Osteoblast (primary cell): ENCODE measurements around the gene DLD. TPM values are rescaled to one million over a fixed set of nuclear protein-coding genes. Genes with fewer than 3 reads are reported as not detected.

Experiments
- DNase-seq: peaks from one replicate; pipeline ENCODE4 v3.0.0; 2011; ENCODE audit warnings: low spot score, mixed read lengths; ENCODE audit not compliant: insufficient read length; ENCODE audit errors: missing footprints
- H2AFZ ChIP-seq: 2 replicates; pipeline ENCODE4 v1.6.0; 2011; ENCODE audit warnings: mild to moderate bottlenecking, low read length
- H3K27ac ChIP-seq: 2 replicates; pipeline ENCODE4 v1.5.1; 2011; ENCODE audit warnings: mild to moderate bottlenecking, low read depth, low read length, moderate library complexity
- H3K27me3 ChIP-seq: 2 replicates; pipeline ENCODE4 v1.6.0; 2012; ENCODE audit warnings: mild to moderate bottlenecking, control low read depth, inconsistent platforms, low read length, moderate library complexity; ENCODE audit not compliant: insufficient read depth
- H3K36me3 ChIP-seq: 2 replicates; pipeline ENCODE4 v1.5.1; 2011; ENCODE audit warnings: mild to moderate bottlenecking, low read length, control low read depth, moderate library complexity; ENCODE audit not compliant: insufficient read depth
- H3K4me1 ChIP-seq: 2 replicates; pipeline ENCODE4 v1.5.1; 2011; ENCODE audit warnings: mild to moderate bottlenecking, low read length, control low read depth, moderate library complexity; ENCODE audit not compliant: insufficient read depth
- H3K4me2 ChIP-seq: 2 replicates; pipeline ENCODE4 v1.6.0; 2011; ENCODE audit warnings: mild to moderate bottlenecking, low read length; ENCODE audit not compliant: insufficient read depth
- H3K4me3 ChIP-seq: fragments of 200-600 bp; sonication (generic); 3 replicates; pipeline ENCODE4 v1.5.1; 2012; ENCODE audit warnings: mild to moderate bottlenecking, low read length, inconsistent platforms; ENCODE audit not compliant: insufficient read depth
- H3K79me2 ChIP-seq: 2 replicates; pipeline ENCODE4 v1.6.0; 2012; ENCODE audit warnings: mild to moderate bottlenecking, low read length, control low read depth, inconsistent platforms; ENCODE audit not compliant: insufficient read depth
- H3K9me3 ChIP-seq: 2 replicates; pipeline ENCODE4 v1.5.1; 2011; ENCODE audit warnings: low read depth, low read length, control low read depth
- H4K20me1 ChIP-seq: 2 replicates; pipeline ENCODE4 v1.6.0; 2012; ENCODE audit warnings: mild to moderate bottlenecking, low read length, control low read depth; ENCODE audit not compliant: insufficient read depth
- CTCF ChIP-seq: IDR thresholded peaks from 2 replicates; pipeline ENCODE4 v1.5.1; 2011; ENCODE audit warnings: mild to moderate bottlenecking, low read depth, low read length, moderate library complexity; ENCODE audit errors: extremely low read depth
- total RNA-seq: library from RNA; depleted of rRNA; stranded (reverse); fragments of >200 nt; gene quantifications from 2 replicates; pipeline ENCODE4 v1.2.3, GENCODE V29; 2012

DLD gene
- total RNA-seq = 53.6 and 55.4 TPM in 2 replicates

DNA sequence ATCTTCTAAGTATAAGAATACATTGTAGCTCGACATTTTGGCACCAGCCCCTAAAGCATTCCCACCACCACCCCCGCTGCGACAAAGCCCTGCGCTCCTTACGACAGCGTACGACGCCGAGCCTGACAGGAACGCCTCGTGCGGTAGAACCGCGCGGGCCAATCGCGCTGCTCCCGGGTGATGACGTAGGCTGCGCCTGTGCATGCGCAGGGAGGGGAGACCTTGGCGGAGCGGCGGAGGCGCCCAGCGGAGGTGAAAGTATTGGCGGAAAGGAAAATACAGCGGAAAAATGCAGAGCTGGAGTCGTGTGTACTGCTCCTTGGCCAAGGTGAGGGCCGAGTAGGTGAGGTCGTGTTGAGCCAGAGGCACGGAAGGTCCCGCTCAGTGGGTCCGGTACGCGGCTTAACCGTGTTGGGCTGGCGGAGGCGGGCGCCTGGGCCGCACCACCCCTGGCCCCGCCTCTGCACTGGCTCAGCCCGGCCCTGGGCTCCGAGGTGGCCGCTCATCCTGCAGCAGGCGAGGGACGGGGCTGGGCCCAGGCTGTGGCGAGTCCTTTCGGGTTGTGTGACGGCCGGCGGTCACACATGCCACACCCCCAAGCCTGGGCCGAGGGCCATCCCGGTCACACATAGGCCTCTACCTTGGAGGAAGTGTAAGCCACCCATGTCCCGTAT is at the start of gene DLD:
Gene DLD (plus strand): TSS at position 222 of the 674 bp plus-strand sequence. CDS start 68 bp downstream, at position 290.
- peak within 1 kb of the TSS; percentile 95 for H3K27ac ChIP-seq
- no peaks in the 10 kb centered on the region for H3K9me3 ChIP-seq
- peak within 1 kb of the TSS; percentile 92 for H3K4me3 ChIP-seq
- H3K4me1 ChIP-seq = peaks cover 23% of the 10 kb centered on the region
- peak within 1 kb of the TSS; percentile 99 for H3K4me2 ChIP-seq
- H3K36me3 ChIP-seq = peaks cover 19% of the 10 kb centered on the region
- peaks cover under 1% of the 10 kb centered on the region for H3K27me3 ChIP-seq
- DNase-seq = peak; percentile 97
- H3K79me2 ChIP-seq = peaks cover 51% of the 10 kb centered on the region
- TF ChIP-seq CTCF = no peak
- H2AFZ ChIP-seq = peak within 1 kb of the TSS; percentile 98
- H4K20me1 ChIP-seq = peaks cover 23% of the 10 kb centered on the region

DNA sequence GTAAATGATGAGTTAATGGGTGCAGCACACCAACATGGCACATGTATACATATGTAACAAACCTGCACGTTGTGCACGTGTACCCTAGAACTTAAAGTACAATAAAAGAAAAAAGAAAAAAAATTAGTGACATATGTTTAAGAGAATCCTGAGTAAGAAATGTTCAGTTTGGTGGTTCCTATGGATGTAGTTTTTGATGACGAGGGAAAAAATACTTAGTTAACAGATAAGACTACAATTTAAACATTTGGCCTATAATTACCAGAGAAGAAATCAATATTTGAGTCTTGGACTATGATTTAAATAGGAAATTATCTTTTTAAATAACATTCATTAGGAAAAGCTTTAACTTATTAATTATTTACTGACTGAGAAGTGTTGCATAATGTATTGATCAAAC is 48.8 kb upstream of the DLD start:
- H4K20me1 ChIP-seq = no peaks in the 10 kb centered on the region
- DNase-seq = no peak
- H3K4me3 ChIP-seq = no peak overlapping the region
- H3K4me1 ChIP-seq = no peaks in the 10 kb centered on the region
- H3K27me3 ChIP-seq = peaks cover 9% of the 10 kb centered on the region
- no peaks in the 10 kb centered on the region for H3K79me2 ChIP-seq
- H3K9me3 ChIP-seq = no peaks in the 10 kb centered on the region
- TF ChIP-seq CTCF = no peak
- no peak overlapping the region for H2AFZ ChIP-seq
- no peak overlapping the region for H3K4me2 ChIP-seq
- no peak overlapping the region for H3K27ac ChIP-seq
- no peaks in the 10 kb centered on the region for H3K36me3 ChIP-seq

DNA sequence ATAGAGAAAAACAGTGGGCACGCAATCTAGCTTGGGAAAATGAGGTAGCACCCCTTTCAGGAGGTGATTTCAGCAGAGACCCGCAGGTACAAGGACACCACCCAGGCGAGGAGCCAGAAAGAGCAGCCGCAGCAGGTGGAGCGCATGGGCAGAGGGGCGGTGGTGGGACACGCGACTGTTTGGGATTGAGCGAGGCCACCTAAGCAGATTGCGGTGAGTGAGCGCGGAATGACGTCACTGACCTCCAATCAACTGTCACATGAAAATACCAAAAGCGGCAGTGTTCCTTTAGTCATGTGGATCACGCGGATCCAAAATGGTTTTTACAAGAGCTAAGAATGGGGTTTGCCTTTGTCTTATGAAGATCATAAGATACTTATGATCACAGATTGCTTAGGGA is 47.8 kb upstream of the DLD start:
- Histone ChIP-seq H3K79me2 (no peaks in the 10 kb centered on the region), H3K4me2 (no peak overlapping the region), H3K9me3 (no peaks in the 10 kb centered on the region), H3K27me3 (peaks cover 9% of the 10 kb centered on the region), H3K36me3 (no peaks in the 10 kb centered on the region), H3K4me1 (no peaks in the 10 kb centered on the region), H3K4me3 (no peak overlapping the region), H3K27ac (no peak overlapping the region), H4K20me1 (no peaks in the 10 kb centered on the region), H2AFZ (no peak overlapping the region)
- no peak for TF ChIP-seq CTCF
- DNase-seq = no peak

DNA sequence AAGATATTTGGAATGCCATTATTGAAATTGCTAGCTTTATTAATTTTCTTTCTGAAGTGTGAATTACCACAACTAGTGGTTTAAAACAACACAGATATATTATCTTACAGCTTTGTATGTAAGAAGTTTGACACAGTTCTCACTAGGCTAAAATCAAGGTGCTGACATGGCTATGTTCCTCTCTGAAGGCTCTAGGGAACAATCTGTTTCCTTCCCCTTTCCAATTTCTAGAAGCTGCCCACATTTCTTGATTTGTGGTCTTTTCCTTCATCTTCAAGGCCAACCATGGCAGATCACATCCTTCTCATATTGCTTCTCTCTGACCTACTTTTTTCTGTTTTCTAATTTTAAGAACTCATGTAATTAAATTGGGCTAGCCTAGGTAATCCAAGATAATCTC is 44.7 kb upstream of the DLD start:
- no peak for DNase-seq
- Histone ChIP-seq H3K79me2 (no peaks in the 10 kb centered on the region), H3K4me3 (no peak overlapping the region), H3K27ac (no peak overlapping the region), H3K36me3 (no peaks in the 10 kb centered on the region), H3K4me2 (no peak overlapping the region), H3K9me3 (no peaks in the 10 kb centered on the region), H3K27me3 (peaks cover 2% of the 10 kb centered on the region), H4K20me1 (no peaks in the 10 kb centered on the region), H2AFZ (no peak overlapping the region), H3K4me1 (no peaks in the 10 kb centered on the region)
- no peak for TF ChIP-seq CTCF
